HG02852 (cell line): ENCODE measurements around the gene CCDC146.
A peak's percentile ranks its signal among the peaks of the same experiment; 100 is the strongest.
"Not testable (repeated sequence)": the region's sequence is repeated elsewhere in the genome, so short reads cannot be mapped to it uniquely, and the experiment has no call there.

Experiments
- ATAC-seq: cut with Tn5 transposase; IDR thresholded peaks from one replicate; pipeline ENCODE4 v1.9.1; 2021; ENCODE audit warnings: mild to moderate bottlenecking, moderate library complexity; ENCODE audit not compliant: unreplicated experiment

The CCDC146 gene

DNA sequence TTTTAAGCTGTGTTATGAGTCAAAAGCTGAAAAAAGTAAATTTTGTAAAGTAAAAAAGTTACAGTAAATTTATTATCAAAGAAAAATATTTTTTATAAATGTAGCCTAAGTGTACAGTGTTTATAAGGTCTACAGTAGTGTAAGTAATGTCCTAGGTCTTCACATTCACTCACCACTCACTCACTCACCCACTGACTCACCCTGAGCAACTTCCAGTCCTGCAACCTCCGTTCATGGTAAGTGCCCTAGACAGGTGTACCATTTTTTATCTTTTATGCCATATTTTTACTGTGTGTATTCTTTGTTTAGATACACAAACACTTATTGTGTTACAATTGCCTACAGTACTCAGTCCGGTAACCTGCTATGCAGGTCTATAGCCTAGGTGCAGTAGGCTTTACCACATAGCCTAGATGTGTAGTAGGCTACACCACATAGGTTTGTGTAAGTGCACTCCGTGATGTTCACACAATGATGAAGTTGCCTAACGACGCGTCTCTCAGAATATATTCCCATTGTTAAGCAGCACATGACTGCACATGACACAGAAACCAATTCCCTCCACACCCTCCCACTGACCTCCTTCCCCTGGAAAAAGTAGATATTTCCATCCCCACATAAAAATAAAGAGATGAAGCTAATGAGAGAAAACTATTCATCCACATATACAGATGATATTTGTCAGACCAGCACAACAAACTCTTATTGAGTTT lies 122.0 kb downstream of the CCDC146 start:
- ATAC-seq, result no peak

DNA sequence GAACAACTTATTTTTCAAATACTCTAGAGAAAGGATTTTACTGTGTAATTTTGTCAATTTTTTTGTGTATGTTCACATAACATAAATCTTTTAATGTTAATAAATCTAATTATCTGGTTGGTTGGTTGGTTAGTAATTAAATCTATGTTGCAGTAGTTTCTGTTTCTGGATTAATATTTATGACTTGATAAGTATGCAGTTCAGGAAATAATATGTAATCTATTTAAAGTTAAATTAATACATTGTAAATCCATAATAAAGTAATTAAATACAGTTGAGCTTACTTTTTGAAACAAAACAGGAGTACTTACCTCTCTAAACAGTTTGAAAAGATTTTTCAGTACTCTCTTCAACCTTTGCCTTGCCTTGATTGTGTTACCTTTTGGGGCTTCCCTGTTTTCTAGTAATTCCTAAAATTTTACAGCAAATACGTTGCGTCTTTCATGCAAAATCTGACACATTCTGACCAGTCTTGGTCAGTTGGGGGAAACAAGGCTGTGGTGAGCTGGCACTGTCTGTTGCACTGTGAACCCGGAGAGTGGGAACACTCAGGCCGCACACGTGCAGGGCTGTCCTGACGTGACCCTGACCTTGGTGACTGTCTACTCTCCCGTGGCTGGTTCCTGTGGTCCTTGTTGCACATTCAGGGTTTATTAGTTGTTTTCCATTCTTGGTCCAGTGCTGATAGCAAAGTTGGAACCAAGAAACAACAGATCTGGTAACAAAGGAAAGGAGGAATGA lies 122.8 kb downstream of the CCDC146 start:
- ATAC-seq, result no peak

DNA sequence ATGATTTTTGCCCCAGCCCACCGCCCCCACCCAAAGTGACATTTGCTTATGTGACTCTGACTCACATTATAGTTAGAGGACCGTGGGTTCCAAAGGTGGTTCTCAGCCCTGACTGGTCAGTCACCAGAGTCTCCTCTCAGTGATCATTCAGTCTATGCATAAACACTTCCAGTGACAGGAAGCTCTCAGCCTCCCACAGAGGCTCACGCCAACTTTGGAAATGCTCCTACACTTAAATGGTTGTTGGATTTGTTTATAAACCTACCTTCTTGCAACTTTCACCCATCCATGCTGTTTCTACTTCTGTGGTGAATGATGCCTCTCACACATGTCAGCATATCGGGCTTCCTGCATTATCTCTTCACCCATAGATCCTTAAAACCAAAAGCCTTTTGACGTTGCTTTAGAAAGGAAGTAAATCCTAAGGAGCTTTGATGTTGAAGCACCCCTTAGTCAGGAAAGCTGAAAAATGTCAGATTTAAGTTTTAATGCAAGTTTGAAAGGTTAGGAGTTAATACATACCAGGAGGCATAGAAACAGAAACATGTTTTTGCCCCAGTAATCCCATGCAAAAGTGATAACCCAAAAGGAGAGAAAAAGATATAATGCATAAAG lies 123.7 kb downstream of the CCDC146 start:
- no peak for ATAC-seq

DNA sequence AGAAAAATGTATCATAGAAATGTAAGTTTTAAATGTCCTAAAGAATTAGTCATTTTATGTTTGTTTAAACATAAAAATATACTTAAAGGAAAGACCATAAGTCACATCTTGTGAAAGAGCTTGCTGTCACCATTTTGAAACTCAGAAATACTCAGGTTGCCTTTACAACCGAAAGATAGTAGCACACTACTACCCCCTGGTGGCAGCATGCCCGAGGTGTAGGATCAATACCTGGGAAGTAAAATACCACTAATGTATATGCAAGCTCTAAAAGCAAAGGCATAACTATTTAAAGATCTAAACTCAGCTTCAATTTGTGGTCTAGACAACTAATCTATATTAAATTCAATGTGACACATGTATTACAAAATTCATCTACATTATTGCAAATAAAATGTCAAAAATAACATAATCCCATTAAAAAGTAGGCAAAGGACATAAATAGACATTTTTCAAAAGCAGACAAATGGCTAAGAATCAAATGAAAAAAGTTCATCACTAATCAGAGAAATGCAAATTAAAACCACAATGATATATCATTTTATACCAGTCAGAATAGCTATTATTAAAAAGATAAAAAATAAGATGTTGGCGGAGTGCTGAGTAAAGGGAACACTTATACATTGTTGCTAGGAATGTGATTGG lies 124.9 kb downstream of the CCDC146 start:
- ATAC-seq, result peak; percentile 84

DNA sequence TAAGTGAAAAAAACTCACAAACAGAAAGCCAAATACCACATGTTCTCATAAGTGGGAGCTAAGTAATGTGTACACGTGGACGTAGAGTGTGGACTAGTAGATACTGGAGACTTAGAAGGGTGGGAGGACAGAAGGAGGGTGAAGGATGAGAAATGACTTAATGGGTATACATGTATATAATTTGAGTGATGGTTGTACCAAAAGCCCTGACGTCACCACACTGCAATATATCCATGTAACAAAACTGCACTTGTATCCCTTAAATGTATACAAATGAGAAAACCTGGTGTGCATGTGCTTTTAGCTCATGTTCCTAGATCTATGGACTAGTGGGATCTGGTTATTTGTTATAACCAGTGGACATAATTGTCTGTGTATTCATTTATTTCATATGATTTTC lies 125.7 kb downstream of the CCDC146 start:
- no peak for ATAC-seq

DNA sequence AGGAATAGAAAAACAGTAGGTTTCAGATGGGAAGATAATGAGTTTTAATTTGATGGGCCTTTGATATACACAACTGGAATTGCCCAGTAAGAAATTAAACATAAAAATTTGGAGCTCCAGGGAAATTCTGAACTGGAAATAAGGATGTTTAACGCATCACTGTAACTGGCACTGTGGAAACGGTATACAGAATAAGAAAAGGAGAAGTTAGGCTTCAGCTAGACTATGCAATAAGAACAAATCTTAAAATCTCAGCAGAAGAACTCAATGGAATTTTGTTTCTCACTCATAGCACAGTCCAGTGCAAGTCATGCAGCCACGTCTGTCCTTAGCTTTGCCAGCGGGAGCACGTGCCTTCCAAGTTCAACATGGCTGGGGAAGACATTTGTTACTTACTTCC lies 130.1 kb downstream of the CCDC146 start:
- no peak for ATAC-seq

DNA sequence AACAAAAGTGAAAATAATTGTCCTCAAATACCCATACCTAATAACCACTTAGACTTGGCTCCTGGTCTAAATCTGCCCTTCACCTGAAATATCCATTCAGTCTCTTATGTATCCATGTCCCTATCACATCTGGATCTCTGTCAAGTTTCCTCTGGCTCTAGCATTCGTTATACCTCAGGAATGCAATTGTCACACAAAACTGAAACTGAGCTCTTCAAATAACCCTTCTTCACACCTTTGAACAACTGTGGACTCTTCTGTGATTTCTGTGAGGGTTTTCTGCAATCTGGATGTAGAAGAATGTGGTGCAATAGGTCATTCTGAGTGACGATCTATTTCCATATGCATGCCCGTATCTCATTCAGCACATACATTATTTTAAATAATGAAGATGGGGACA lies 130.7 kb downstream of the CCDC146 start:
- ATAC-seq, result no peak

DNA sequence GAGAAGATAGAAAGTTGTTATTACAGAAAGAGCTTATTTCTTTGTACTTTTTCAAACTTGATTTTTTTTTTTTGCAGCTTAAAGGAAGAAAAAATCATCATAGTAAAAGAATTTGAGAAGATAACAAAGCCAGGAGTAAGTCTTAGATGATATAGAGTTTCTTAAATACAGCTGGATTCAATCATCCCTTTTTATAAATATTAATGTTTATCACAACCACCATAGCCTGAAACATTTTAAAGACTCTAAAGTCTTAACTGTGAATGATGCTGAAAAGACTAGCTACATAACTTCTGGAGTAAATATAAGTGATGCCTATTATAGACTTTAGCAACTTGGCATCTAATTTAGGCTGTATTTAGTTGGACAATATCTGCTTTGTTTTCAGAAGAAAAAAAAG lies 132.0 kb downstream of the CCDC146 start:
- no peak for ATAC-seq

DNA sequence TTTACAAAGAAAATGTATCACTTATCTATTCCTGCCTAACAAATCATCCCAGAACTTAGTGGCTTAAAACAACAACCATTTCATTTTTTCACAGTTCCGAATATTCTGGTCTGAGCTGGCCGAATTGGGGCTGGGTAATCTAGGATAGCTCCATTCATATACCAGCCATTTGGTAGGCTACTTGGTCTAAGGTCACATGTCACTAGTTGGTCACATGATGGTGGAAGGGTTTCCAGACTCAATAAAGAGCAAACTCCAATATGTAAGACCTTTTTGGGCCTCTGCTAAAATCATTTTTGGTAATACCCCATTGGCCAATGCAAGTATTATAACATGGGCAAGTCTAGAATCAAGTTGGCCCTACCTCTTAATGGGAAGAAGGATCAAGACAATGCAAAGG lies 132.5 kb downstream of the CCDC146 start:
- ATAC-seq, result no peak

DNA sequence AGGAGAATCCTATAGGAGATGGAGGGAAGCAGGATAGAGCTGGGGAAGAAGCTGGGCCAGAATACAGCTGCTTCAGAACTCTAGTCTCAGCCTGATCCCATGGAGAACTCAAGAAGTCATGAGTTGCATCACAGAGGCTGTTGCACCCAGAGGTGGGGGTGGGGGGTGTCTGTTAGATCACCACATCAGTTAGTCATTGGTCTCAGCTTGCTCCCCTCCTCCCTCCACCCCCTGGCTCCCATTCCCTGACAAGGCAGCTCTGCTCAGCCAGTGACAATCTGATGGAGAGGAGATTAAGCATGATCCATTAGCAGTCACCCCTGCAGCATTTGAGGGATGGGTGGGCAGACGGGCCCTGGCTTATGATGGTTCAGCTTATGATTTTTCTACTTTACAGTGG lies 135.6 kb downstream of the CCDC146 start:
- no peak for ATAC-seq

DNA sequence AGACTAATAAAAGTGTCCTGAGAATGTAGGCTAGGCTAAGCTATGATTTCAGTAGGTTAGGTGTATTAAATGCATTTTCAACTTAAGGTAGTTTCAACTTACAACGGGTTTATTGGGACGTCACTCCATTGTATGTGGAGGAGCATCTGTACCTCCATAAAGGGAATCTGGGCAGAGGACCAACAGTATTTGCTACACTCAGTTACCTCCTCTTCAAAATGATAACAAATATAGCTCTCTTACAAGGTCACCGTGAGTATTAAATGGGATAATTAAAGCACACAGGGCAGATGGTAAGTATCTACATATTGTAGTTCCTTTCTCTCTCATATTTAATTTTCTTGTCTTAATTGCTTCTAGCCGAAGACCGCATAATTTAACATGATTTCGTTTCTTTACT lies 136.2 kb downstream of the CCDC146 start:
- no peak for ATAC-seq

DNA sequence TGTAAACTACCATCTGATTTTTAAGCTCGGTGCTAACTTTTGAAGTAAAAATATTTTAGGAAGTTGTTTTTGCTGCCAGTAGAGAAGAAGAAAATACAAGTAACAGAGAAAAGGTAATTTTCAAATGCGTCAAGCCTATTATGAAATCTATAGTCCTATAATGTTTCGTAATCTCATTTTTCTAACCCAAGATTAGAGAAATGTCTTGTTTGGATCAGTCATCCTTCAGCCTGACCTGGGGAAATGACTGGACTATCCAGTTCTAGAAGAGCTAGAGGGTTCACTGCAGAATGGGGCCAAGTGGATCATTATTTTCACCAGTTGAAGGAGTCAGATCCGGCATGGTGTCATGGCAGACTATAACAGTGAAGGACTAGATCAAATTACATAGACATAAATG lies 139.9 kb downstream of the CCDC146 start:
- ATAC-seq, result no peak

DNA sequence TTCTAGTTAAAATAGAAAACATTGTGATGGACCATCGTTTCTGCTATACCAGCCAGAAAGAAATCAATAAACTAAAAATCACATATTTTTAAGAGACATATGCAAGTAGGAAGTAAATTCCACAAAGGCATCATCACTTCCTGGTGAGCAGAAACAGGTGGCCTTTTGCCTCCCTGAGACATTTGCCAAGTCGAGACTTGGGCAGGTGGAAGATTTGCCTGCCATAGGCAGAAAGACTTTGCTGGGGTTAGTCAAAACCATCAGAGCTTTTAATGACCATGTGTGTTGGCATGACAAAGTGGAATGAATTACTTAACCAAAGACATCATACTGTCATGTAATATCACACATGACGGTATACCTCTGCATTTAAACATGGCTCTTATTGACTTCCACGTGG lies 143.3 kb downstream of the CCDC146 start:
- ATAC-seq, result no peak

DNA sequence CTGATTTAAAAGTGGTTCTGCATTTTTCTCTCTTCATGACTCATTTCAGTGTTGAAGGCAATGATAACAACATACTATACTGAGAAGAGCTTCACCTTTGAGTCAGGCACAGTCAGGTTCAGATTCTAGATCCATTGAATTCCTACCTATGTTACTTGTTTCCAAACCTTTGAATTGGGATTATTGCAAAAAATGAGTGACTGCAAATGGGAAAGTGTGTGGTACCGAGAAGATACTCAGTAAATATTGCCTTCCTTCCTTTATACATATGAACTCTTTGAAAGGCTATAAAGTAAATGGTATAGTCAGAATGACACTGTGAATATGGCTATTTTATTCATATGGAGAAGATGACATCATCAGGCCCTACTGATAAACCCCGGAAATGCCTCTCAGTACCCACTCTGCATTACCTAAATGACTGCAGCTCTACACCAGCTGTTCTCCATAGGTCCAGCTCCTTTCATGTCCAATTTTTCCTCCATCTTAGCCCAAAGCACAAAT lies 143.9 kb downstream of the CCDC146 start:
- peak; percentile 86 for ATAC-seq

DNA sequence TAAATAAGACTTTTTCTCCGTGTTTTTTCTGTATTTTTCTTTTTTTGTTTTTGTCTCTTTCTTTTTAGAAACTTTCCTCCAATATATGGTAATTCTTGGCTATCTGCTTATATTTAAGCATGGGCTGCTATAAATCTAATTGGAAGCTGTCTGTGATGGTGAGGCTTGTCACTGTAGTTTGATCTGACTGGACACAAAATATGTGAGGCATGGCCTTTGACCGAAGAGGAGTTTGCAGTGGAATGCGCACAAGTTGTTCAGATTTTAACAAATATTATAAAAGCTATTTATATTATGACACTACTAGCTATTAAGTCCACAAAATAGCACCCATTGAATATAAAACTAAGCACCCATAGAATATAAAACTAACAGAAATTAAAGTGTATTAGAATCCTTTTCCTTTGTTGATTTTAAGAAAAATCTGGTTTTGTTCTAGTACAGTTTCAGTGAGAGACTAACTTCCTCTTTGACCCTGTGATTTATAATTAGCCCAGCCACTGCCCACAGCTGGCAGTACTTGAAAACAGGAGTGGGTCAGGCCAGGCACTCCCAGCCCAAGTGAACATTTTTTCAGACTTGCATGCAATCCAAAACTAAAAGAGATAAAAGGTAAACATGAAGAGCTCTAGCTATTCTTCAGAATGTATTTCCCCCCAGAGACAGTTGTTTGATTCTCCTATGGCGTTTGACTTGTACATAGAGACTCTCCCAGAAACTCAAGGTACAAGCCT lies 147.1 kb downstream of the CCDC146 start:
- ATAC-seq, result no peak

DNA sequence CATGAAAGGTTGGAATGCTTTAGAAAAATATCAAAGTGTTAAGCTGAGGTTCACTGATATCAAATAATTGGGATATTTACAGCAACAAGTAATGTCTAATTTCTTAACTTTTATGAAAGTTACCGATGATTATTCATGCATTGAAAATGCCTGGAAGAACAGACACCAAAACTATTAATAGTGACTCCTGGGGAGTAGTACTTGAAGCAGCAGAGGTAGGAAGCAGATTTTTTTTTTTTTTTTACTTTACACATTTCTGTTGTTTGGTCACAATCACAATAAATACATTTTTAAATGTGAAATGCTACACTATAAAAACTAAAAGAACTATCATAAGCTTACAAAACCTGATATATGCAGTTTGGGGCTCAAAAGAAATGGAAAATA lies 147.7 kb downstream of the CCDC146 start:
- no peak for ATAC-seq

DNA sequence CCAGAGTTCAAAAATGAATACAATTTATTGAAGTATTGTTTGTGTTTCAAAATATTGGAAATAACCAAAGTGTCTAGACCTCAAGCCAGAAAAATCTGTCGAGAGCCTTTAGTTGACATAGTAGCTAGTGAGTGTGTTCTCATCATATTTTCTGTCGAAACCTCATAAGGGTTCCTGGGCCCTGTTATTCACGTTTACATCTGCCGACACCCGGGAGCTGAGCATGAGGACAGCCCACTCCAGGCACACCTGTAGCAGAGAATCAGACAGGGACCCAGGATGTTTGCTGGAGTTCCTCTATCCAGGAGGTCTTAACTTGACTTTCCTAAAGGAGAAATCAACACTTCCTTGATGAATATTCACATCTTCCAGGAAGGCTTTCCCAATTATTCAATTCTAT lies 149.4 kb downstream of the CCDC146 start:
- no peak for ATAC-seq

DNA sequence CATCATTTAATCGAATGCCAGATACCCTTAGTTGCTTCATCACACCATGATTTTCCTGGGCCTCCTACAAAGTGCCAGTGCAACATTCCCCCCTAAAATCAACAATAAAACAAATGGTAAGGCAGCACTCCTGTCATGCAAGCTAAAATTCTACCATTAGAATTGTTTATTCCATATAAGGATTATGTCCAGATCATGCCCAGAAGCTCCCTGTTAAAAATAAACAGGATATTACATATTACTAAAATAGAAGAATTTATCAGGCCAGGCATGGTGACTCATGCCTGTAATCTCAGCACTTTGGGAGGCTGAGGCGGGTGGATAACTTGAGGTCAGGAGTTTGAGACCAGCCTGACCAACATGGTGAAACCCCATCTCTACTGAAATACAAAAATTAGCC lies 153.2 kb downstream of the CCDC146 start:
- ATAC-seq, result not testable (repeated sequence)

DNA sequence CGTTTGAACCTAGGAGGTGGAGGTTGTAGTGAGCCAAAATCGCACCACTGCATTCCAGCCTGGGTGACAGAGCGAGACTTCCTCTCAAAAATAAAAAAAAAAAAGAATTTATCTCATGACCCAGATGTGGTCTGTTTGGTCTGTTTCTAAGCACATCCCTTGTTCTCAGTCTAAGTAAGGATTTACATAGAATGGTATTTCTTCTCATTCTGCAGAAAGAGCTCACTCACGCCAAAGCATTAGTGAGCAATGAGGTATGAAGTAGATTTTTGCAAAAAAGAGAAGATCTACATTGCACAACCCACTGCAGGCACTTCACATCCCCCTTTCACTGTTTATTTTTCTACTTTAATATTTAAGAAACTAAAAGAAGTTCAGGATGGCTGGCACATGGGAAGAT lies 153.7 kb downstream of the CCDC146 start:
- no peak for ATAC-seq

DNA sequence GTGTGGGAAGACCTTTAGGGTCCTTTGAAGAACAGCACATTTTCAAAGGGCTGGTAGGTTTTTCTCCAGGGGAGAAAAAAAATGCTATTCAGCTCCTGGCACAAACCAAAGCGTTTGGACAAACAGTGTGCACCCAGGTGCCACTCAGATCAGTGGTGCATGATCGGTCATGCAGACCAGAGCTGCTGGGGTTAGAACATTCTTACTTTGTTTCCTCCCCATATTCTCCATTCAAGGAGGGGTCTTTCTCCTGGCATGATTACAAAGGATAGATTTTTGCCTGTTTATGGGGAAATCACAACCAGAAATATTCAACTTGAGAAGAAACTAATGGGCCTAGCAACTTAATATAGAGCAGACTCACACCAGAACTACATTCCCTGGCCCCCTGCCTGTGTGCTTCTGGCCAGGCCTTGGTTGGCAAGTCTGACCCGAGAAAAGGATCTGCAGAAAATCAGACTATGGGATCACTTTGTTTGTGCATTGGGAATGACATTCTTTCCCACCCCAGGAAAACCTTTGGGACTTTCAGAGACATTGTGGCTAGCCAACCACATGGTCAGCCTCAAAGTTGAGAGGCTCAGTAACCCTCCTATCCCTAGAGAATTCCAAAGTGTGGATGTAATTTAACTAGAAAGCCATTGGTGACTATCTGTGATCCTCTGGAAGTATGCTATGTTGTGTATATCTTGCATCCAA lies 159.5 kb downstream of the CCDC146 start:
- no peak for ATAC-seq
